Embryonic facial prominence (tissue), 1 donor: Measurements from ENCODE around the gene CREB5.

ENCODE experiments used
- DNase-seq: peaks from one replicate; pipeline ENCODE4 v3.0.0-alpha.2; 2016; ENCODE audit errors: extremely low spot score

Gene CREB5

GRCh38 chr7:28708033-28708951 lies 296.0 kb downstream of the CREB5 start:
- DNase-seq: no peak

GRCh38 chr7:28709748-28710147 lies 297.4 kb downstream of the CREB5 start:
- no peak for DNase-seq

- no peak for DNase-seq
These were observed 298.8 kb downstream of the CREB5 start for GRCh38 chr7:28711114-28711513.

GRCh38 chr7:28714459-28715120 lies 302.3 kb downstream of the CREB5 start:
- no peak for DNase-seq

GRCh38 chr7:28717445-28718054 lies 305.2 kb downstream of the CREB5 start:
- no peak for DNase-seq

- no peak for DNase-seq
These were observed 305.8 kb downstream of the CREB5 start for GRCh38 chr7:28718055-28718481.

- no peak for DNase-seq
These were observed 306.2 kb downstream of the CREB5 start for GRCh38 chr7:28718545-28718944.

- no peak for DNase-seq
These were observed 310.4 kb downstream of the CREB5 start for GRCh38 chr7:28722684-28723083.

GRCh38 chr7:28723336-28723735 lies 311.0 kb downstream of the CREB5 start:
- DNase-seq: no peak

- DNase-seq: no peak
These were observed 312.2 kb downstream of the CREB5 start for GRCh38 chr7:28724563-28724962.

GRCh38 chr7:28725045-28725642 lies 312.8 kb downstream of the CREB5 start:
- DNase-seq: no peak

- no peak for DNase-seq
These were observed 313.6 kb downstream of the CREB5 start for GRCh38 chr7:28725911-28726310.

GRCh38 chr7:28726555-28726954 lies 314.2 kb downstream of the CREB5 start:
- DNase-seq: no peak

GRCh38 chr7:28729281-28729680 lies 317.0 kb downstream of the CREB5 start:
- no peak for DNase-seq

GRCh38 chr7:28729727-28730126 lies 317.4 kb downstream of the CREB5 start:
- no peak for DNase-seq

- DNase-seq: no peak
These were observed 318.9 kb downstream of the CREB5 start for GRCh38 chr7:28731092-28731658.

GRCh38 chr7:28732071-28732869 lies 320.0 kb downstream of the CREB5 start:
- DNase-seq: no peak

GRCh38 chr7:28733035-28733434 lies 320.7 kb downstream of the CREB5 start:
- DNase-seq: no peak

- DNase-seq: no peak
These were observed 326.1 kb downstream of the CREB5 start for GRCh38 chr7:28738412-28738811.

GRCh38 chr7:28739128-28739527 lies 326.8 kb downstream of the CREB5 start:
- DNase-seq: no peak

GRCh38 chr7:28739826-28740225 lies 327.5 kb downstream of the CREB5 start:
- no peak for DNase-seq
